H9 (cell line): ENCODE results near the gene MYO1E. TPM values are rescaled to one million over a fixed set of nuclear protein-coding genes. Genes with fewer than 3 reads are reported as not detected.

Experiments used
- DNase-seq: peaks from one replicate; pipeline ENCODE4 v3.0.0-alpha.2; 2017
- H2AFZ ChIP-seq: one replicate; pipeline ENCODE4 v1.6.1; 2013; ENCODE audit warnings: mild to moderate bottlenecking, low read length, control low read depth, moderate library complexity
- H2AK5ac ChIP-seq: 2 replicates; pipeline ENCODE4 v1.6.1; 2013; ENCODE audit warnings: low read length, control low read depth, mixed read lengths; ENCODE audit not compliant: insufficient read length
- H2BK120ac ChIP-seq: one replicate; pipeline ENCODE4 v1.6.1; 2013; ENCODE audit warnings: low read depth, mild to moderate bottlenecking, low read length, control low read depth, inconsistent platforms; ENCODE audit not compliant: poor library complexity, severe bottlenecking
- H2BK12ac ChIP-seq: 2 replicates; pipeline ENCODE4 v1.6.1; 2013; ENCODE audit warnings: low read length, control low read depth, mixed read lengths, low read depth; ENCODE audit not compliant: insufficient read length
- H2BK15ac ChIP-seq: 2 replicates; pipeline ENCODE4 v1.6.1; 2013; ENCODE audit warnings: low read depth, low read length, control low read depth
- H2BK20ac ChIP-seq: one replicate; pipeline ENCODE4 v1.6.1; 2013; ENCODE audit warnings: low read depth, mild to moderate bottlenecking, low read length, control low read depth, inconsistent platforms; ENCODE audit not compliant: poor library complexity, severe bottlenecking
- H2BK5ac ChIP-seq: 2 replicates; pipeline ENCODE4 v1.6.1; 2013; ENCODE audit warnings: low read length, control low read depth, mixed read lengths; ENCODE audit not compliant: insufficient read length
- H3K14ac ChIP-seq: 2 replicates; pipeline ENCODE4 v1.6.1; 2013; ENCODE audit warnings: low read length, control low read depth; ENCODE audit not compliant: insufficient read depth
- H3K18ac ChIP-seq: 2 replicates; pipeline ENCODE4 v1.6.1; 2013; ENCODE audit warnings: low read depth, mild to moderate bottlenecking, mixed read lengths, low read length, control low read depth; ENCODE audit not compliant: insufficient read length
- H3K23ac ChIP-seq: 2 replicates; pipeline ENCODE4 v1.6.1; 2013; ENCODE audit warnings: low read length, control low read depth, mixed read lengths, low read depth; ENCODE audit not compliant: insufficient read length
- H3K23me2 ChIP-seq: 2 replicates; pipeline ENCODE4 v1.6.1; 2013; ENCODE audit warnings: low read depth, mild to moderate bottlenecking, mixed read lengths, low read length, control low read depth; ENCODE audit not compliant: insufficient read length, poor library complexity, severe bottlenecking
- H3K27ac ChIP-seq: 2 replicates; pipeline ENCODE4 v1.5.1; 2013; ENCODE audit warnings: low read length, control low read depth, mixed read lengths, low read depth; ENCODE audit not compliant: insufficient read length
- H3K27me3 ChIP-seq: 2 replicates; pipeline ENCODE4 v1.6.1; 2013; ENCODE audit warnings: low read length, control low read depth, inconsistent platforms; ENCODE audit not compliant: insufficient read depth
- H3K4ac ChIP-seq: 2 replicates; pipeline ENCODE4 v1.6.1; 2013; ENCODE audit warnings: low read depth, mild to moderate bottlenecking, control low read depth, inconsistent platforms, low read length, moderate library complexity
- H3K4me1 ChIP-seq: 2 replicates; pipeline ENCODE4 v1.6.1; 2013; ENCODE audit warnings: low read length, control low read depth, inconsistent platforms; ENCODE audit not compliant: insufficient read depth
- H3K4me2 ChIP-seq: 2 replicates; pipeline ENCODE4 v1.6.1; 2013; ENCODE audit warnings: low read length, control low read depth, mixed read lengths; ENCODE audit not compliant: insufficient read length, insufficient read depth
- H3K56ac ChIP-seq: 2 replicates; pipeline ENCODE4 v1.6.1; 2013; ENCODE audit warnings: low read depth, mild to moderate bottlenecking, mixed read lengths, low read length, control low read depth; ENCODE audit not compliant: insufficient read length
- H3K79me1 ChIP-seq: 2 replicates; pipeline ENCODE4 v1.6.1; 2013; ENCODE audit warnings: low read depth, mild to moderate bottlenecking, moderate library complexity, low read length, control low read depth, inconsistent platforms; ENCODE audit not compliant: insufficient read depth, poor library complexity, severe bottlenecking
- H3K79me2 ChIP-seq: 2 replicates; pipeline ENCODE4 v1.6.1; 2013; ENCODE audit warnings: low read length, control low read depth, inconsistent platforms; ENCODE audit not compliant: insufficient read depth
- H3K9ac ChIP-seq: 2 replicates; pipeline ENCODE4 v1.6.1; 2013; ENCODE audit warnings: low read length, control low read depth, mixed read lengths; ENCODE audit not compliant: insufficient read length; ENCODE audit errors: extremely low read depth
- H3K9me3 ChIP-seq: one replicate; pipeline ENCODE4 v1.6.1; 2013; ENCODE audit warnings: low read depth, low read length, inconsistent platforms; ENCODE audit not compliant: control insufficient read depth
- H3T11ph ChIP-seq: one replicate; pipeline ENCODE4 v1.6.1; 2013; ENCODE audit warnings: mild to moderate bottlenecking, low read length, control low read depth, inconsistent platforms
- H4K20me1 ChIP-seq: one replicate; pipeline ENCODE4 v1.6.1; 2013; ENCODE audit not compliant: control insufficient read depth, insufficient read length, insufficient read depth
- H4K5ac ChIP-seq: 2 replicates; pipeline ENCODE4 v1.6.1; 2013; ENCODE audit warnings: low read depth, mild to moderate bottlenecking, mixed read lengths, low read length, control low read depth; ENCODE audit not compliant: insufficient read length
- H4K8ac ChIP-seq: replicated peaks from 2 replicates; pipeline ENCODE4 v1.6.1; 2013; ENCODE audit warnings: low read length, control low read depth, mixed read lengths, low read depth; ENCODE audit not compliant: insufficient read length
- H4K91ac ChIP-seq: 2 replicates; pipeline ENCODE4 v1.6.1; 2013; ENCODE audit warnings: low read depth, mild to moderate bottlenecking, moderate library complexity, mixed read lengths, low read length, control low read depth; ENCODE audit not compliant: insufficient read length
- H3K27ac Mint-ChIP-seq, 3 experiments: 2 replicates in 2 of 3; 3 replicates in 1 of 3; pipeline ENCODE4 v1.8.0; 2020 to 2021; ENCODE audit warnings: mixed read lengths in 3 of 3, mild to moderate bottlenecking in 1 of 3, moderate library complexity in 1 of 3
- H3K27me3 Mint-ChIP-seq: 2 replicates; pipeline ENCODE4 v1.8.0; 2021; ENCODE audit warnings: low read depth, mild to moderate bottlenecking, moderate library complexity, mixed read lengths
- H3K36me3 Mint-ChIP-seq, 3 experiments: 2 replicates in 2 of 3; 3 replicates in 1 of 3; pipeline ENCODE4 v1.8.0; 2020 to 2021; ENCODE audit warnings: low read depth in 3 of 3, mixed read lengths in 3 of 3; ENCODE audit not compliant: insufficient read depth in 1 of 3
- H3K4me1 Mint-ChIP-seq, 2 experiments: 2 replicates each; pipeline ENCODE4 v1.8.0; 2020; ENCODE audit warnings: mixed read lengths in 2 of 2
- H3K4me3 Mint-ChIP-seq, 2 experiments: 2 replicates in 1 of 2; 3 replicates in 1 of 2; pipeline ENCODE4 v1.8.0; 2020 to 2021; ENCODE audit warnings: mild to moderate bottlenecking in 2 of 2, mixed read lengths in 2 of 2, moderate library complexity in 1 of 2
- H3K9me3 Mint-ChIP-seq, 2 experiments: 2 replicates in 1 of 2; 3 replicates in 1 of 2; pipeline ENCODE4 v1.8.0; 2020; ENCODE audit warnings: mild to moderate bottlenecking in 2 of 2, mixed read lengths in 2 of 2, moderate library complexity in 1 of 2
- CTCF ChIP-seq: fragments of 200-600 bp; sonication (generic); conservative IDR thresholded peaks from 3 replicates; pipeline ENCODE4 v1.8.0; 2021; ENCODE audit warnings: antibody characterized with exemption, mild to moderate bottlenecking
- WGBS: extraction: QIAGEN DNeasy Blood & Tissue Kit; methylation state at CpG from one replicate; pipeline ENCODE4 v1.1.7; 2013; ENCODE audit warnings: missing lambda C conversion rate, low lambda C conversion rate, mixed read lengths; ENCODE audit not compliant: insufficient read length; ENCODE audit errors: extremely low coverage; 5-methylcytosine and 5-hydroxymethylcytosine counted together
- total RNA-seq: library from RNA; stranded (reverse); gene quantifications from 2 replicates; pipeline ENCODE4 v1.2.1, GENCODE V29; 2021

Gene MYO1E
- total RNA-seq, 1 experiment from 2014 or later, result 235 TPM

DNA sequence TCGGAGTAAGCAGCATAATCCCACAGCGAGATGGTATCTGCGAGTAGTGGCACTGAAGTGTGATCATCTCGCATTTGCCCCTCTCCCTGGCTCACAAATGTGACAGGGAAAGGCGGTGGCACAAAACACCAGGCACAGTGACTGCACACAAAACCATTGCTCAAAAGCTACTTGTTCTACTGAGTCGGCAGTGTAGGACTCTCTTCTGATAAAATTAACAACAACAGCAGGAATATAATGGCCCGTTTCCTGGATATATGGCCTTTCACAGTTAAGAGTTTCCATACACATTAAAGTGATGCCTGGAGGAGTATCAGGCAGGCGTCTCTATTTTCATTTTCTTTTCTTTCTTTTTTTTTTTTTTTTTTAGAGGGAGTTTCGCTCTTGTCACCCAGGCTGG is 69.0 kb downstream of the MYO1E start:
- H3K18ac ChIP-seq, result no peak overlapping the region
- no peak overlapping the region; the same call in 1 of the 2 replicates for H3K14ac ChIP-seq
- no peaks in the 10 kb centered on the region for H3K9me3 Mint-ChIP-seq
- no peak overlapping the region for H3K4me2 ChIP-seq
- no peak overlapping the region for H3K27ac ChIP-seq
- no peak for DNase-seq
- no peaks in the 10 kb centered on the region for H3K79me1 ChIP-seq
- no peaks in the 10 kb centered on the region for H4K20me1 ChIP-seq
- H4K5ac ChIP-seq, result no peak overlapping the region
- no peak overlapping the region for H3K4me3 Mint-ChIP-seq
- peaks cover 2% of the 10 kb centered on the region; the same call in 1 of the 2 replicates for H3K4me1 ChIP-seq
- H3K4me1 Mint-ChIP-seq, result peaks cover 40 to 49% of the 10 kb centered on the region in 2 experiments
- H3K4ac ChIP-seq, result no peak overlapping the region
- no peak overlapping the region for H2AFZ ChIP-seq
- no CpG with 5 or more reads among the region's 9 CpGs for WGBS
- no peak for TF ChIP-seq CTCF
- H2BK120ac ChIP-seq, result no peak overlapping the region
- H3K23me2 ChIP-seq, result no peaks in the 10 kb centered on the region
- H3K79me2 ChIP-seq, result no peaks in the 10 kb centered on the region; the same call in 1 of the 2 replicates
- H2BK20ac ChIP-seq, result no peak overlapping the region
- H3K9ac ChIP-seq, result no peak overlapping the region
- H3T11ph ChIP-seq, result no peak overlapping the region
- H3K36me3 Mint-ChIP-seq, result no peaks in the 10 kb centered on the region
- no peak overlapping the region for H3K23ac ChIP-seq
- H2AK5ac ChIP-seq, result no peak overlapping the region
- no peak overlapping the region for H2BK12ac ChIP-seq
- no peak overlapping the region for H2BK15ac ChIP-seq
- H3K56ac ChIP-seq, result no peak overlapping the region
- peak overlapping the region; percentile 52 to 85 (median 84); a peak in 3 of 7 replicates for H3K27ac Mint-ChIP-seq
- no peak overlapping the region for H4K8ac ChIP-seq
- H2BK5ac ChIP-seq, result no peak overlapping the region
- H4K91ac ChIP-seq, result no peak overlapping the region
- H3K9me3 ChIP-seq, result no peaks in the 10 kb centered on the region
- H3K27me3 Mint-ChIP-seq, result no peaks in the 10 kb centered on the region
- H3K27me3 ChIP-seq, result no peaks in the 10 kb centered on the region
